Stimulated activated naive CD8-positive, alpha-beta T cell treated with anti-CD3 and anti-CD28 coated beads, Interleukin-15, Interleukin-2, amounts not matched to agents 100 ng/mL and 50 ng/mL, for 24 hours (primary cell): ENCODE data around the gene PLEKHM3.
"Not testable (repeated sequence)": the region's sequence is repeated elsewhere in the genome, so short reads cannot be mapped to it uniquely, and the experiment has no call there.

Experiments used
- H3K27ac Mint-ChIP-seq: one replicate; pipeline ENCODE4 v1.8.0; 2021; ENCODE audit warnings: mild to moderate bottlenecking, mixed read lengths
- H3K27me3 Mint-ChIP-seq: one replicate; pipeline ENCODE4 v1.8.0; 2021; ENCODE audit warnings: mixed read lengths
- H3K36me3 Mint-ChIP-seq: one replicate; pipeline ENCODE4 v1.8.0; 2021; ENCODE audit warnings: low read depth, mixed read lengths
- H3K4me1 Mint-ChIP-seq: one replicate; pipeline ENCODE4 v1.8.0; 2021; ENCODE audit warnings: low read depth, mixed read lengths
- H3K4me3 Mint-ChIP-seq: one replicate; pipeline ENCODE4 v1.8.0; 2021; ENCODE audit warnings: mild to moderate bottlenecking, mixed read lengths
- H3K9me3 Mint-ChIP-seq: one replicate; pipeline ENCODE4 v1.8.0; 2021; ENCODE audit warnings: mixed read lengths

Gene PLEKHM3

GRCh38 chr2:207952564-207953345, 72.6 kb downstream of the PLEKHM3 start:
- Mint-ChIP-seq H3K9me3 (no peaks in the 10 kb centered on the region), H3K4me3 (no peak overlapping the region), H3K27me3 (no peaks in the 10 kb centered on the region), H3K36me3 (no peaks in the 10 kb centered on the region), H3K4me1 (peaks cover 6% of the 10 kb centered on the region), H3K27ac (no peak overlapping the region)

DNA sequence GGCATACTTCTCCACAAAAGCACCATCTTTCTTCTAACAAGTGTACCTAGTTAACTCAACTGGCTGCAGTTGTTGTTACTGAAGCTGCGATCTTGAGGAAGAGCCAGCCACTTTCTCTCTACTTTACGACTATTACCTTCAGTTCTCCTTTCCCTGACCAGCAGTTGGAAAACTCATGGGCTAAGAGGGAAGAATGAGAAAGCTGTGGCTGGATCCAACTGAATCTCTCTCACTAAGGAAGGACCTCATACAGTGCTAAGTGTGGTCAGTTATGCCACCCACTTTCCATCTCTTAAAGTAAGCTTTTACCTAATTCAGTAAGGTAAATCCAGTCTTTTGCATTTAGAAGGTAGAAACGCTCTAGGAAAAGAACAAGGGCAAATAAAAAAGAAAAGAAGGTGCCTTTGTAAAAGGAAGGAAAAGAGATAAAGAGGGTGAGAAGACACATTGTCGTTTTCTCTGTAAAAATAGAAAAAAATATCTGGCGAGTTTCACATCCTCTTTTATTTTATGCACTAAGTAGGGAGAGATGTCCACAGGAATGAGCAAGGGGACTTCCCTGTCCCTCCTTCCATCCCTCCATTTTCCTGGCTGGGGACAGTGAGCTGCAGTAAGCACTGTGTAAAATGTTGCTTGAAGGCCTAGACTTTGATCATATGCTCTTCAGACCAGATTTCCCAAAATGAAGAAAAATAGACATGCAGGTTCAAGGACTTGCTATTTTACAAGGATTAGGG, 73.4 kb downstream of the PLEKHM3 start:
- Mint-ChIP-seq H3K27ac (no peak overlapping the region), H3K4me3 (no peak overlapping the region), H3K36me3 (no peaks in the 10 kb centered on the region), H3K27me3 (no peaks in the 10 kb centered on the region), H3K4me1 (peaks cover 6% of the 10 kb centered on the region), H3K9me3 (no peaks in the 10 kb centered on the region)

DNA sequence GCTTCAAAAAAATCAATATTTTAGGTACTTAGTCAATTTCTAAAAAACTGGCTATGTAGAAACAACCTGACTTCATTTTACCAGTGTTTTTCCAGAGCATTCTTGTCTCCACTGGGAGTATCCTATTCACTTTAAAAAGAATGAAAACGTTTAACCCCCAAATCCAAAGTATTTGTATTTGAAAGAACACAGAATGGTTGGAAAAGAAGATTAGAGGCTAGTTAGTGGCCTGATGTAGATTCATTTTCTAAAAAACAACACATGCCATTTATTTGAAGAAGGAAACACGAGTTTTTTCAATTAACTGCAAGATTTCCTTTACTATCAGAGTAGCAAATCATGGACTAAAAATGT, 74.6 kb downstream of the PLEKHM3 start:
- Mint-ChIP-seq H3K4me1 (peaks cover 6% of the 10 kb centered on the region), H3K9me3 (no peaks in the 10 kb centered on the region), H3K36me3 (no peaks in the 10 kb centered on the region), H3K27me3 (no peaks in the 10 kb centered on the region), H3K27ac (no peak overlapping the region), H3K4me3 (no peak overlapping the region)

- H3K9me3 Mint-ChIP-seq, result no peaks in the 10 kb centered on the region
- no peak overlapping the region for H3K4me3 Mint-ChIP-seq
- no peaks in the 10 kb centered on the region for H3K27me3 Mint-ChIP-seq
- H3K36me3 Mint-ChIP-seq, result no peaks in the 10 kb centered on the region
- H3K27ac Mint-ChIP-seq, result no peak overlapping the region
- H3K4me1 Mint-ChIP-seq, result peaks cover 6% of the 10 kb centered on the region
These were observed 75.1 kb downstream of the PLEKHM3 start for GRCh38 chr2:207950063-207950760.

- H3K9me3 Mint-ChIP-seq, H3K27me3 Mint-ChIP-seq, H3K4me1 Mint-ChIP-seq, H3K36me3 Mint-ChIP-seq, H3K27ac Mint-ChIP-seq, H3K4me3 Mint-ChIP-seq: not testable (repeated sequence)
These were observed 76.1 kb downstream of the PLEKHM3 start for GRCh38 chr2:207949245-207949644.

GRCh38 chr2:207944979-207945600, 80.2 kb downstream of the PLEKHM3 start:
- H3K4me3 Mint-ChIP-seq, result no peak overlapping the region

DNA sequence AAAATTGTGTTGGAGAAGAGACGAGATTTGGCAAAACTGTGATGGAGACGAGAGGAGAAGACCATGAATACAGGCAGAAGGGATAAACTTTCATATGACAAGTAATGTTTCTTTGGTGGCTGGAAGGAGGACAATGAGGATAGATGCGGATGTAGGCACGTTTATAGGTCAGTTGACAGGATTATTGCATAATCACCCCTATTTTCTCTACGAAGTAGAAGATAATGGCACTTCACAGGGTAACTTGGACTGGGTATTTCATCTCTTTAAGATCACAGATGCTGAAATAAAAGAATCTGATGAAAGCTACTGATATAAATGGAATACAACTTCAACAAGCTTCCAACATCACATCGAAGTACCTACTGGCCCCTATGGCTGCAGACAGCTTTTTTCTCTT, 81.0 kb downstream of the PLEKHM3 start:
- Mint-ChIP-seq H3K27ac (no peak overlapping the region), H3K27me3 (no peaks in the 10 kb centered on the region), H3K4me1 (no peaks in the 10 kb centered on the region), H3K4me3 (no peak overlapping the region), H3K9me3 (no peaks in the 10 kb centered on the region), H3K36me3 (peaks cover 15% of the 10 kb centered on the region)

More at GRCh38 chr2:207944979-207945600, 80.2 kb downstream of the PLEKHM3 start:
- Mint-ChIP-seq H3K27ac (no peak overlapping the region), H3K9me3 (no peaks in the 10 kb centered on the region), H3K27me3 (no peaks in the 10 kb centered on the region), H3K4me1 (no peaks in the 10 kb centered on the region), H3K36me3 (peaks cover 15% of the 10 kb centered on the region)

DNA sequence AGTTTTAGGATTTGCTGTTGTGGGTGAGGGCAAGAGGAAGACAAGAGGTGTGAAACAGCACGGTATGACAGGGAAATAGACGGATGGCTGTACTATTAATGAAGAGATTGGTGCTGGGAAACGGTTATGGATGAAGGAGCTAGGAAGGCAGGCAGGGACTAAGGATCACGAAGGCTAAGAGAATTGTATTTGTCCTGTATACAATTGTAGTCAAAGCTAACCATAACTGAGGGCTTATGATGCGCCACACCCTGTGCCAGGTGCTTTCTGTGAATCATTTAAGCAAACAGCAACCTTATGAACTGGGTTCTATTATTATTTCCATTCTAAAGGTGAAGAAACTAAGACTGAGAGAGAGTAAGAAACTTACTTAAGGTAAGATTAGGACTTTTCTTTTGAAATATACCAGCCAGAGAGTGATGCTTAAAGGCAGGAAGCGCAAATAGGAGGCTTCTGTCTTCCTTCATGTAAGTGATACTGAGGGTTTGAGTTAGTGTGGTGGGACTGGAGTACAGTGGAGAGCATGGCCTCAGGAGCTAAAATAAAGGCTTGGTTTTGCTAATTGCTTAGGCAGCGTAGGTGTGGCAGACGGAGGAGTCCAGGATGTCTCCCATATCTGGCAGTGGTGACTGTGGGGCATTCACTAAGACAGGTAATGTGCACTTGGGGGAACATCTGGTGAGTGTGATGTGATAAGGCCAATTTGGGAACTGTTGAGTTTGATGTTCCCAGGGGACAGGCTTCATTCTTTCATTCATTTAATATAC, 85.8 kb downstream of the PLEKHM3 start:
- Mint-ChIP-seq H3K4me3 (no peak overlapping the region), H3K27me3 (no peaks in the 10 kb centered on the region), H3K27ac (no peak overlapping the region), H3K9me3 (no peaks in the 10 kb centered on the region), H3K4me1 (no peaks in the 10 kb centered on the region), H3K36me3 (peaks cover 11% of the 10 kb centered on the region)

DNA sequence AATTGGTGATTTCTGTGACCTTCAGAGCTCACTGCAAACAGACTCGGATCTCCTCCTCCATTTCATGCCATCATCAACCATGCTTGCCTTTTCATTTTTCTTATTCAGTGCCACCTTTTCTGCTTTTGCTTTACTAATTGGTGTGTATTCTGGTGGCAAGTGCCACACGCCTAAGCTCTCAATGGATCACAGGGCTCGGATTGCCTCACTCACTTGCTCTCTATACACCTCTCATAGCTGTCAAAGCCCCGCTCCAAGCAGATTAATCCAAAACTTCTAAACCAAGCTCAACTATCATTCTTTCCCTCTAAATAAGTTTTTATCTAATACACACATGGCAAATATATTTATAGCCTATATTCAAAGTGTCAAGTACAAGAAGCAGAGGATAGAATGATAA, 86.4 kb downstream of the PLEKHM3 start:
- H3K27ac Mint-ChIP-seq, result no peak overlapping the region
- peaks cover 6% of the 10 kb centered on the region for H3K36me3 Mint-ChIP-seq
- no peaks in the 10 kb centered on the region for H3K27me3 Mint-ChIP-seq
- no peaks in the 10 kb centered on the region for H3K4me1 Mint-ChIP-seq
- no peaks in the 10 kb centered on the region for H3K9me3 Mint-ChIP-seq
- H3K4me3 Mint-ChIP-seq, result no peak overlapping the region

GRCh38 chr2:207938415-207938814, 86.9 kb downstream of the PLEKHM3 start:
- Mint-ChIP-seq H3K9me3 (no peaks in the 10 kb centered on the region), H3K4me3 (no peak overlapping the region), H3K27ac (no peak overlapping the region), H3K27me3 (no peaks in the 10 kb centered on the region), H3K4me1 (no peaks in the 10 kb centered on the region), H3K36me3 (peaks cover 4% of the 10 kb centered on the region)

GRCh38 chr2:207937823-207938222, 87.5 kb downstream of the PLEKHM3 start:
- Mint-ChIP-seq H3K27me3 (no peaks in the 10 kb centered on the region), H3K9me3 (no peaks in the 10 kb centered on the region), H3K27ac (no peak overlapping the region), H3K4me1 (no peaks in the 10 kb centered on the region), H3K36me3 (peaks cover 2% of the 10 kb centered on the region), H3K4me3 (no peak overlapping the region)

DNA sequence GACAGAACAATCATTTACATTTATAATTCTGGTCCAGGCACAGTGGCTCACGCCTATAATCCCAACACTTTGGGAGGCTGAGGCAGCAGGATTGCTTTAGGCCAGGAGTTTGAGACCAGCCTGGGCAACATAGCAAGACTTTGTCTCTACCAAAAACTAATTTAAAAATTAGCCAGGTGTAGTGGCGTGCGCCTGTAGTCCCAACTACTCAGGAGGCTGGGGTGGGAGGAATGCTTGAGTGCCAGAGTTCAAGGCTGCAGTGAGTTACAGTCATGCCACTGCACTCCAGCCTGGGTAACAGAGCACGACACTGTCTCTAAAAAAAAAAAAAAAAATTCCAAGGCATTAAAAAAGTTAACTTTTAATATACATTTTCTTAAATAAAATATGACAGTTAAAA, 88.1 kb downstream of the PLEKHM3 start:
- Mint-ChIP-seq H3K27me3 (no peaks in the 10 kb centered on the region), H3K9me3 (no peaks in the 10 kb centered on the region), H3K27ac (no peak overlapping the region), H3K4me1 (no peaks in the 10 kb centered on the region), H3K36me3 (no peaks in the 10 kb centered on the region), H3K4me3 (no peak overlapping the region)

DNA sequence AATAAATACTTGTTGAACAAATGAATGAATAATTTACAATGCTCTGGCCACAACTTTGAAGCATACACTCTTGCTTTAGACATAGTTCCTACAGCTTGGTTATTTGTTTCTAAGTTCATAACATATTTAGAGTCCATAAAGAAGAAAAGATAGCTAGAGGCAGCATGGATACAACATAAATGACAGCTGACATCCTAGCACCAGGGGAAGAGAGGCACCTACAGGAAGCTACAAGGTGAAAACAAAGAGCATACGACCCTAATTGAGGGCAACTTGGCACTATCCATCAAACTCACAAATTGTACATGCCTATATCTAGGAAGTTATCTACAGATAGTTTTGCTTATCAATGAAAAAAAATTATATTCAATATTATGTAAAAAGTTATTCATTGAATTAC, 88.9 kb downstream of the PLEKHM3 start:
- no peaks in the 10 kb centered on the region for H3K4me1 Mint-ChIP-seq
- H3K36me3 Mint-ChIP-seq, result no peaks in the 10 kb centered on the region
- H3K4me3 Mint-ChIP-seq, result no peak overlapping the region
- no peaks in the 10 kb centered on the region for H3K27me3 Mint-ChIP-seq
- H3K9me3 Mint-ChIP-seq, result no peaks in the 10 kb centered on the region
- no peak overlapping the region for H3K27ac Mint-ChIP-seq

- no peak overlapping the region for H3K27ac Mint-ChIP-seq
- no peaks in the 10 kb centered on the region for H3K27me3 Mint-ChIP-seq
- H3K36me3 Mint-ChIP-seq, result peaks cover 4% of the 10 kb centered on the region
- no peaks in the 10 kb centered on the region for H3K4me1 Mint-ChIP-seq
- no peaks in the 10 kb centered on the region for H3K9me3 Mint-ChIP-seq
- H3K4me3 Mint-ChIP-seq, result no peak overlapping the region
These were observed 89.3 kb downstream of the PLEKHM3 start for GRCh38 chr2:207935991-207936370.
